Measurements from ENCODE around the gene ACVR1C. TPM values are rescaled to one million over a fixed set of nuclear protein-coding genes. Genes with fewer than 3 reads are reported as not detected.
A peak's percentile ranks its signal among the peaks of the same experiment; 100 is the strongest.

The ACVR1C gene
- total RNA-seq, 1 experiment from 2014 or later, result not detected

- POLR2A ChIA-PET, result no interaction called here
- no peak overlapping the region for H3K4me3 ChIP-seq (ENCODE audit: low read depth in 2 of 2, low read length in 2 of 2)
- H3K9me3 ChIP-seq (ENCODE audit: control insufficient read depth, insufficient read depth, low read depth, low read length), result no peaks in the 10 kb centered on the region
- CTCF ChIA-PET, result no interaction called here
- no peak for ATAC-seq
- TF ChIP-seq REST (IDR thresholded peaks at IDR 0.05; ENCODE audit: insufficient read depth in 1 of 2, low read depth in 2 of 2, low read length in 1 of 2), result no peak
- no peak for TF ChIP-seq CTCF (IDR thresholded peaks at IDR 0.05)
- no peak for TF ChIP-seq POLR2AphosphoS5 (IDR thresholded peaks at IDR 0.05; ENCODE audit: low read depth, low read length)
- no peak for TF ChIP-seq SIN3A (IDR thresholded peaks at IDR 0.05; ENCODE audit: borderline replicate concordance, insufficient read depth, low read depth, low read length)
- no peak for TF ChIP-seq TCF7L2 (IDR thresholded peaks at IDR 0.05; ENCODE audit: low read depth, low read length)
- no peak for DNase-seq (ENCODE audit: low read depth, low spot score)
- intact Hi-C loops (cut with micrococcal nuclease; ENCODE audit: unreplicated experiment), result loop anchor here (5.0 to 10.0 kb wide), 4 partner anchors 96 to 1246 kb away; partner anchors contain the start of gene ACVR1C
- in situ Hi-C loops (cut with HindIII; ENCODE audit: low pct_unique_long_range_greater_than_20kb, low sequenced_read_pairs), result no loop called here
- H3K27ac ChIP-seq (ENCODE audit: low read length), result no peak overlapping the region
- H3K4me1 ChIP-seq (ENCODE audit: control insufficient read depth, insufficient read depth, low read length), result no peaks in the 10 kb centered on the region
- H3K27me3 ChIP-seq (ENCODE audit: control insufficient read depth, insufficient read depth, low read length), result 0 out of 2 replicates have a peak, but pooled peaks cover 2% of the 10 kb centered on the region
- BruUV-seq (replicated peaks), result no TSS peak
- no peaks in the 10 kb centered on the region for H3K36me3 ChIP-seq (ENCODE audit: control insufficient read depth, insufficient read depth, low read length)
Measured at GRCh38 chr2:157498483-157498882, 130.2 kb downstream of the ACVR1C start.

GRCh38 chr2:157497638-157498314, 130.9 kb downstream of the ACVR1C start:
- Histone ChIP-seq H3K4me3 (ENCODE audit: low read depth in 2 of 2, low read length in 2 of 2) (no peak overlapping the region), H3K36me3 (ENCODE audit: control insufficient read depth, insufficient read depth, low read length) (no peaks in the 10 kb centered on the region), H3K9me3 (ENCODE audit: control insufficient read depth, insufficient read depth, low read depth, low read length) (no peaks in the 10 kb centered on the region), H3K4me1 (ENCODE audit: control insufficient read depth, insufficient read depth, low read length) (no peaks in the 10 kb centered on the region), H3K27ac (ENCODE audit: low read length) (no peak overlapping the region), H3K27me3 (ENCODE audit: control insufficient read depth, insufficient read depth, low read length) (0 out of 2 replicates have a peak, but pooled peaks cover 2% of the 10 kb centered on the region)
- TF ChIP-seq TCF7L2 (IDR thresholded peaks at IDR 0.05; ENCODE audit: low read depth, low read length), result no peak
- peak; percentile 68; the same call in 1 of the 2 replicates for TF ChIP-seq CTCF (IDR thresholded peaks at IDR 0.05)
- DNase-seq (ENCODE audit: low read depth, low spot score), result peak; percentile 24
- intact Hi-C loops (cut with micrococcal nuclease; ENCODE audit: unreplicated experiment), result loop anchor here (5.0 to 10.0 kb wide), 4 partner anchors 97 to 1247 kb away; partner anchors contain the start of gene ACVR1C
- BruUV-seq (replicated peaks), result no TSS peak
- ChIA-PET POLR2A (no interaction called here), CTCF (no interaction called here)
- 0 out of 2 replicates have a peak, but pooled peaks have one; percentile 60 for ATAC-seq
- in situ Hi-C loops (cut with HindIII; ENCODE audit: low pct_unique_long_range_greater_than_20kb, low sequenced_read_pairs), result no loop called here
